ENCODE measurements around the gene RNF141.

RNF141 gene

DNA sequence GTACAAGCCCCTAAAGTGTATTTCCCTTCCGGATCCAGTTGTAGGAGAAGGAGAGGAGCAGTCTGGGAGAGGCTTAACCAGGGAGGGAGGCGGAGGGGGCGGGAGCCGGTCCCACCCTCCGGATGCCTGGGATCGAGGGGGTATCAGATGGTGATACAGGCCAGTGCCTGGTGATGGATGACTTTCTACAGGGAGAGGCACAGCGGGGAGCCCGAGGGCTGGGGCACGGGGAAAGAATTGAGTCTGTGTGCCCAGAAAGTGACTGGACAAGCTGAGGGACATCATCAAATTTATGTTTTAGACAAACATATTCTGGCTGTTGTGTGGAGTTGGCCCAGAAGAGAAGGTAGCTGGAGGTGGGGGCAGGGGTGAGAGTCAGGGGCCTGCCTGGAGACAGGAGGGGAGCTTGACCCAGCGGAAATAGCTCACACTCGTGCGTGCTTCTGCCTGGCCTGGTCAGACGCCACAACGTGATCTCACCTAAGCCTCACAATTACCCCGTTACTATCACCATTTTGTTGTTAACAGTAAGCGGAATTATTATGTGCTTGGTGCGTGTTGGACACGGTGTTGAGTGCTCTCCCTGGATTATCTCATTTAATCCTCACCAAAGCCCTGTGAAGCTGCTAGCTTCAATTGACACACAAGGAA is 43.5 kb downstream of the RNF141 start:
- DNase-seq, result no peak

DNA sequence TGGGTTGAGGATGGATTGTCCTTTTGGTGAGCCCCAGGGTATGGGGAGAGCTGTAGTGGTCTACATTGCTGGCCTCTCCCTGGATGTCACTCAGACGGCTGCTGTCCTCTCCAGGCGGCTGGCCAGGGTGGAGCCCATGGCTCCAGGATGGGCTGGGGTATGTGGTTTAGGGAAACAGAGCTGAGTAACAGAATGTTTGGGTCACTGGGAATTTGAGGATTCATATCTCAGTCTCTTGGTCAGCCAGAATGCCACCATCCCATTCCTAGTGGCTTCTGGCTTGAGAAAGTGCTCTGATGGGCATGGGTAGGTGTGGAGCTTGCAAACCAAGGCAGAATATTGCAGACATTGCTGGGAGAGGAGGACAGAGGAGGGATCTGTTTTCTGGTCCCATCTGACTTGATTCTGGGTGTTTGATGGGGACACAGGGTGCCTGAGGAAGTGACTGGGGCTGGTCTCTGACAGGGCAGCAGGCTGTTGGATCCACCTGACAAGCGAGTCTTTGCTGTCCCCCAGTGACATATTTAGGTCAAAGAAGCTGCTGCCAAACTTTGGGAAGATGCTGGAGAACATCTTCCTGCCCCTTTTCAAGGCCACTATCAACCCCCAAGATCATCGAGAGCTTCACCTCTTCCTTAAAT is 44.6 kb downstream of the RNF141 start:
- DNase-seq, result no peak

DNA sequence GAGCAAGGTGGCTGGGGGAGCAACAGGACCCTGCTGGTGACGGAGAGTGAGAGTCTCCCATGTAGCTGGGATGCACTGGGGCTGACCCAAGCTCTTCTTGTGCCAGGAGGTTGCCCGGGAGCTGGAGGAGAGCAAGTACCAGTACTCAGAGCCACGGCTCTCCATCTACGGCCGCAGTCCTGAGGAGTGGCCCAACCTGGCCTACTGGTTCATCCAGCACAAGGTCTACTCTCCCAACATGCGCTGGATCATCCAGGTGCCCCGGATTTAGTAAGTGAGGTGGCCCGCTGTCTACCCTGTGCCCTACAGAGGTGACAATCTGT is 45.6 kb downstream of the RNF141 start:
- DNase-seq, result no peak

DNA sequence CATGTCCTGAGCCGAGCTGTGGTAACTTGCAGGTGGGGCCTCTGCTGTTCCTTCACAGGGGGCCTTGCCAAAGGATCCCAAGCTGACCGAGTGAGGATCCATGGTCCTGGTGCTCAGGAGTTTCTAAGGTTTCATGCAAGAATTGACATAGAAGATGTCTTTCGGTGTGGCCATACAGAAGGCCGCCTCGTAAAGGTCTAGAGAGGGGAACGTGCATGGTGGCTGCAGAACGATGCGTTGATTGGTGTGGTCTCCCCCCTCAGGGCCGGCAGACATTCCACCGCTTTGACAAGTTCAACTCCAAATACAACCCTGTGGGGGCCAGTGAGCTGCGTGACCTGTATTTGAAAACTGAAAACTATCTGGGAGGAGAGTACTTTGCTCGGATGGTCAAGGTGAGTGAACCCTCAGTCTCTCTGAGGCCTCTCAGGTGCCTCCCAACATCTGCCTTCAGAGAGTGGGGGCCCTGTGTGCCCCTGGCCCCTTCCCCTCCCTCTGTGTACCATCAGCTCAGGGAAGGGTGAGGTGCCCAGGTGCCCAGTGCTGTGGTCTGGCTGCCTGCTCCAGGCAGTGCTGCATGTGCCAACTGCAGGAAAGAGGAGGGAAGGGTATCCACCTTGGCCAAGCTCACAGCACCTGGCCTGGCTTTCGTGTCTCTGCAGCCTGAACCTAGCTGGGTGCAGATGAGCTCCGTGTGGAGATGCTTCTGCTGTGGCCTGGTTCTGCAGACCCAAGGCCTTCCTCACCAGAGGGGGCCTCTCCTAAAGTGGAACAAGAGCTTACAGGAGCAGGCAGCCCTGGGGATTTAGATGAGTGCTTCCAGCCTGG is 46.1 kb downstream of the RNF141 start:
- no peak for DNase-seq

DNA sequence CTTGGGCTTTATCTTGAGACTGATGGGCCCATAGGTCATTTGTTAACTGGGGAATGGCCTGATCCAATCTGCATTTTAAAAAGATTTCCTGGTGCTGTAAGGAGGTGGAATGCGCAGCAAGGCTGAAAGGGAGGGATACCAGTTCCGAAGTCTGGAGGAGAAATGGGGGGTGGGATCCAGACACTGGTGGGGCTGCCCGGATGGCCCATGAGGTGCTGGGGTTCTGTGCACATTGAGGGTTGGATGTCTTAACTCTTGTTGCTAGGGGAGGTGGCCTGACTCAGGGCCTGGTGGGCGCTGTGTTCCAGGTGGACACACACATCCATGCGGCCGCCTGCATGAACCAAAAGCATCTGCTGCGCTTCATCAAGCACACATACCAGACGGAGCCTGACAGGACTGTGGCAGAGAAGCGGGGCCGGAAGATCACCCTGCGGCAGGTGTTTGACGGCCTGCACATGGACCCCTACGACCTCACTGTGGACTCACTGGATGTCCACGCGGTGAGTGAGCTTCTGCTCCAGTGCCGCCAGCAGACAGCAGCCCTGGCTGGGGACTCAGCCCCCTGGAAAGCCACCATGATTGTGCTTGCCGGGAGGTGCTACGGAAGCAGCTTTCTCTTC is 47.8 kb downstream of the RNF141 start:
- DNase-seq, result no peak

DNA sequence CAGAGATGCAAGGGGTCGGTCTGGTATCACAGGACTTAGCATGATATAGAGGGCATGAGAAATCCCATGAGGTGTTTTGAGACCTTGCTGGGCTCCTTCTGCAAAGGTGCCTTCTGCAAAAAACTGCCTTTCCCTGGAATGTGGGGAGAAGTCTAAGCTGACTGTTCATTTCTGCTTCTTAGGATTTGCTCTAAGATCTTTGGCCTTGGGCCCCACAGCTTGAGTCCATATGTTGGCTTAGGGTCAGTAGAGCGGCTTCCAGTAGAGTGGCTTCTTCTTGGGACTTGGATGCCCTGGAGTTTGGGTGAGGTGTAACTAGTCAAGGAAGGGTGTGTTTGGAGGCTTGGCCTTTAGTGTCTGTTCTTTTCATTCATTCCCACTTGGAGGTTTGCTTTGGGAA is 48.9 kb downstream of the RNF141 start:
- no peak for DNase-seq

DNA sequence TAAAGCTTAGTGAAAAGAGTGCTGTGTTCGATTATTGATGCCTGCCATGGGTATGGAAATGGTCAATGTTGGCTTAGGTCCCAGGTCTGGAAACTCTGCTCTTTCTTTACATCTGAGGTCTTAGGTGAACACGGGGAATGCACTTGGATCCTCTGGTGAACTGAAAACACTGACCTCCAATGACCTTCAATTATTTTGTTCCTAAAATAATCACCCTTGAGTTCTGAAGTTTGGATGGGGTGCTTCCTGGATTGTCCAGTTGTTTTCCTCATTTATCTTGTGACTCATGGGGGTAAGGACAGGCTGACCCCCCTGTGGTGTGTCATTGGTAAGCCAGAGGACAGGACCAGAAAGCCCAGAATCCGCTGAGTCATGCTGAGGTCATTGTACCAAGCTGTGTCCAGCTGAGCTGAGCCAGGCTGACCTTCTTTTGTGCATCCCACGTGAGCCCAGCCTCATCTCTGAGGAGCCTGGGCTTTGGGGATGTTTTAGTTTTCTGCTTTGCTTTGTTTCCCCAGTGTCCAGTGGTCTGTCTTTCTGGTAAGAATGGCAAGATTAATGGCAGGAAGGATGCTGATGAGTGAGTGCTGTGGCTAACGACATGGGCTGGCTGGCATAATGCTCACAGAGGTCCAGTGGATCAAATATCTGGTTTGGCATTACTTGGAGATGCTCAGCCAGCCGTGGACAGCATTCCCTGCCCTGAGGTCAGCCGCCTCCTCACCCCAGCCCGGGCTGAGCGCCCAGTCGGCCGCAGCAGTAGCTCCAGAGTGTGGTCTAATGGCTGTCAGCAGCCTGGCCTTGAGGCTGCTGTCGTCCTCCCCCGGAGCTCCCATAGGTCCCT is 50.4 kb downstream of the RNF141 start:
- no peak for DNase-seq

DNA sequence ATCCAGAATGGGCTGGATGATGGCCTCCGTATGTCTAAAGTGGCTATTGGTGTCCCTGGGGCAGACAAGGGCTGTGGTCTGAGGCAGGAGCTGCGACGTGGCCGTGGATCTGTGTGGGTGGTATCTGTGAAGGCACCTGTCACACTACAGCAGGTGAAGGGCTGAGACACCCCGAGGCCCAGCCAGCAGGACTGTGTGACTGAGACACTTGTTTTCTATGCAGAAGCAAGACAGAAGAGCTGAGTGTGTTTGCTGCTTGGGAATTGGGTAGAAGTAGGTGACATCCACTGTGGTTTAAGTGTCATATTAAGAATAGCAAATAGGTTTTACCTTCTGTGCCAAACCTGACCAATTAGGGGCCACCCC is 51.0 kb downstream of the RNF141 start:
- no peak for DNase-seq

DNA sequence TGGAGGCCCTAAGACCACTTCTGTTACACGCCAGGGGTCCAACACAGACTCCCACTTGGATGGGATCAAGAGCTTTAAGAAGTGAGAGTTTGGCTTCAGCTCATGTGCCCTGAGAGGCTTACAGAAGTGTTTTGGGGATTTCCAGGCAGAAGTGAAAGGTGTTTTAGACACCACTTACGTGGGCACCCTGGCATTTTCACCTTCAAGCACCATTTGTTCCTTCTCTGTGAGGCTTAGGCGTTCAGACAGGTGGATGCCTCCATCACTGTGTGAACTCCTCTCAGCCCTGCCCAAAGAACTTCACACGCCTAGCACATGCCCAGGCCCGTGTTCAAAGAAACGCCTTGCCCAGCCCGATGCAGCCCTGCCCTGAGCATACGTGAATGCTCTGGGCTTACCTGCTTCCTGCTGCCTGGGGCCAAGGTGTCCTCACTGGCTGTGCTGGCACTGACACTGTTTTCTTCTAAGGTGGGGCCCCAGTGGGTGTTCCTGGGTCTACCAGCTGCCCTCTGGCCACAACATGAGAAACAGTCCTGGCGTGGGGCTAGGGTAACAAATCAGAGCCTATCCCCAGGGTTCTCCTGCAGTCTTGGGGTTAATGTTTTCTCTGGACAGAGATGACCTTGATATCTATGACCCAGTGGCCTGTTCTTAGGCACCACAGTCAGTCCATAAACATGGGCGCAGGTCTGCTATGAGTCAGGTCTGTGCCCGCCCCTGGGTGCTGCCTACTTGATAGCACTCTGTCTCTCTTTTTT is 51.9 kb downstream of the RNF141 start:
- DNase-seq, result no peak

DNA sequence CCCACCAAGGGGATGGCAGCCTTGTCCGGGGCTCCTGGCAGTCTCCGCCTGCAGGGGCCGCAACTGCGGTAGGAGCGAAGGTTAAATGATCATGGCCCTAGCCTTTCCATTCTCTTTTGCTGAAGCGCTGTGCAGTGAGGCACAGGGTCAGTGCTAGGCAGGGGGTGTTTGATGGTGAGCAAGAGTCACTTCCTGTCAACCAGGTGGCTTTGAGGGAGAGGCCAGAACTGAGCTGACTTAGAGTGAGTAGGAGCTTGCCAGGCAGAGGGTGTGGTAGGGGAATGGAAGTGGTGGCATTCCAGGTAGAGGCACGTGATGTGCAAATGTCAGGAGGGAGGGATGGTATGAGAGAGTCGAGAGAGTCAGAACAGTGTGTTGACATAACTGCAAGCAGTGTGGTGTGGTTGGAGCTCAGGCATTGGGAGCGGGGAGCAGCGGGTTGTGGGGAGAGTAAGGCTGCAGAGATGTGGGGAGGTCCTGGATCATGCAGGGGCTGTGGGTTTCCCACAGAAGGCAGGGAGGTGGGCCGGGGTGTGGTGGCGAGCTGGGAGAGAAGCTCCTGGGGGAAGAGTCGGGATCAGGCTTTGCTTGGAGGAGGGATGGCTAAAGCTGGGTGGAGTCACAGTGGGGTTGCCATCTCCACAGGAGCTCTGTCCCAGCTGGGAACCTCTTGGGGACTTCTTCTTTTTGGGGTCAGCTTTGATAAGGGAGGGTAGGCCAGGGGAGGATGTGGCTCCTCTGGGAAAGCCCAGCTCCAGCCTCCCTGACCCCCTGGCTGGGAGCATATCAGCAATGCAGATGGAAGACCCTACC is 52.7 kb downstream of the RNF141 start:
- no peak for DNase-seq

DNA sequence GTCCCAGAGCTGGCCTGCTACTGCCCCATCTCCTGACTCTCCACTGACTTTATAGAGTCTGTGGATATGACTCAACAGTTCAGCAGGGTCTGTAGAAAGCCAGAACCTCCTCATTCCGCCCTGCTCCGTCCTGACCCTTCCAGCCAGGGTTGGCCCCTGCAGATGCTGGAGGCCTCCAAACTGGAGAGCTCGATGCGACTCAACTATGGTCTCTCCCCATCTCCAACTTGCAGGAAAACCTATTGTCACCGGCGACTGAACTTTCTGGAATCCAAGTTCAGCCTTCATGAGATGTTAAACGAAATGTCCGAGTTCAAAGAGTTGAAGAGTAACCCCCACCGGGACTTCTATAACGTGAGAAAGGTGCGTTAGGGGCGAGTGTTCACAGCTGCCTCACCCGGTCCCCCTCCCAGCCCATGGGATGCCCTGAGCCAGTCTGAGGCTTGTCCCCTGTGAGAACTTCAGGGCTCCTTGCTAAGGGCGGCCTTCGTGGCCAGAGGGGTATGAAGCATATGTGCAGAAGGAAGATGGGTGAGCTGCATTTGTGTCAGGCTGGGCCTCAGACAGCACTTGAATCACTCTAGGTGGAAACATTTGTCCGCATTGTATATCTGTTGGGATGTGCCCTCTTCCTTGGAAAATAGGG is 53.9 kb downstream of the RNF141 start:
- no peak for DNase-seq

DNA sequence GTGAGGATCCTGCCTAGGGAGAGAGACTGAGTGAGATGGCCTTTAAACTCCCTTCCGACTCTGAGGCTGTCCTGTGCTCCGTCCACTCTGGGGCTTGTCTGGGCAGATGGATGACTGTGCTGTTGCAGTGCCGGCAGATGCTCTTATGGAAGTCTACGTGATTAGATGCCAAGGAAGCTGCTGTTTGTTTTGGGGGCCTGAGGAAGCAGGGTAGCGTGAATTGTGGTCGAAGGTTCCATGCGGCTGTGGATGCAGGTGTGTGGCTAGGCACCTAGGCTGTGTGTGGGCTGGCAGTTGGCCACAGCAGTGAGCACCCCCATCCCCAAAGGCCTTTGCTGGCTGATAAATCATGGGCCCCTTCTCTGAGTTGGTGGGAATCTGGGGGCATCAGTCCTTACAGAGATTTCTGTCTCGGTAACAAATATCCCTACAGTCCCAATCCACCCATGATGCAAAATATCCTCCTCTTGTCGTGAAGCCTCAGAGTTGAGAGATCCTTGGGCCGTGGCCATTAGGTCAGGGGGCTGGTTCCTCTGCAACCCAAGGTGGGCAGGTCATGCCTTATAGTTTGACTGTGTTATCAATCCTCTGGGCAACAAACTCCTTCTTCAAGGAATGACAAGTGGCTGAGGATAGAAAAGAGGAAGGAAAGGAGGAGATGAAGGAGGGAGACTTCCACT is 54.7 kb downstream of the RNF141 start:
- no peak for DNase-seq

DNA sequence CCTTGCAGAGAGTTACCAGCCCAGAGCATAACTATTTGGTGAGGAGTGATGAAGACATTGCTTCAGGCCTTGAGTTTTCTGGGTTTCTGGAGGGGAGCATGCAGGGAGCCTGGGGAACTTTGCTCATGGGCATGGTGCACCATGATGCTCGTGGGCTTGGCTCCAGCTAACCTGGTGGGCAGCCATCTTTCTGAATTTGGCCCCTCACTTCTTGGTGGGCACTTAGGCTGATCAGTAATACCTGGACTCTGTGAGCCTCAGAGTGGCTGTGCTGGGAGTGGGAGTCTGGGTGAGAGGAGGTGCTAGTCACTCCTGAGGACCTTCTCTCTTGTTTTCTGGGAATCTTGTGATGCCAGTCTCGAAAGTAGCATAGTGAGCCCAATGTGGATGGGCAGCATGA is 55.3 kb downstream of the RNF141 start:
- DNase-seq, result no peak

DNA sequence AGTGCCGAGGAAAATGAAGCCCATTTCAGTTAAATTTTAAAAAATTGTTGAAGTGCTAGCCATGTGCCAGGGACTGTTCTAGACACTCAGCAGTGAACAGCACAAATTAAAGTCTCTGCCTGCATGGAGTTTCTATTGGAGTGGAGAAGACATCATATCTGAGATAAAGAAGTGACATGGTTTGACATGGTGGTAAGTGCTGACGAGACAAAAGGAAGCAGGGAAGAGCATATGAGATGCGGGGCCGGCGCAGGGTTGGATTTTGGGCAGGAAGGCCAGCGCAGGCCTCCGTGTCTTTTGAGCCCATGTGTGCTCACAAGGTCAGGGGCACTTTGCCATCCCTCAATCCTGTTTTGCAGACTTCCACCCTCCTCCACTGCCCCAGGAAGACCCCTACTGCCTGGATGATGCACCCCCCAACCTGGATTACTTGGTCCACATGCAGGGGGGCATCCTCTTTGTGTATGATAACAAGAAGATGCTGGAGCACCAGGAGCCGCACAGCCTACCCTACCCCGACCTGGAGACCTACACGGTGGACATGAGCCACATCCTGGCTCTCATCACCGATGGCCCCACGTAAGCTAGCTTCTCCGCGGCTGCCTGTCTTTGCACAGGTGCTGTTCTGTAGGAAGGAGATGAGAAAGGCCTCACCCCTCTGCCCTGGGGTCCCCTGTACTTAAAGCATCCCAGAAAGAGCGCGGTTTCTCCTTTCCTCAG is 56.4 kb downstream of the RNF141 start:
- DNase-seq, result no peak

DNA sequence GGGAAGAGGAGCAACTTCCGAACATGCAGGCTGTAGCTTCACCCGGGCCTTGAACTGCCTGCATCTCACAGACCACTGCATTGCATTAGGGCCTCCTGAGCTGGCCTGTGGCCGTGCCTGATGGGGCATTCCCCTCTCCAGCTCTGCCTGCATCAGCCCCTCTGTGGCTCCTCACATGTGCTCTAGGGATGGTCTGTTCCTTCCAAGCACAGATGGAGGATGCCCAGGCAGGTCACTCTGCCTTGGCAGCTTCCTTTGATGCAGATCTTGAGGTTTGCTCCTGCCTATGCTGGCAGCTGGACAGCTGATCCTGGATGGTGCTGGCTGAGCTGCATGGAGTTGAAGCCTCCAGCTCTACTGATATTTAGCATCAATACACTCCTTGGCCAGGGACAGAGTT is 57.4 kb downstream of the RNF141 start:
- DNase-seq, result no peak

DNA sequence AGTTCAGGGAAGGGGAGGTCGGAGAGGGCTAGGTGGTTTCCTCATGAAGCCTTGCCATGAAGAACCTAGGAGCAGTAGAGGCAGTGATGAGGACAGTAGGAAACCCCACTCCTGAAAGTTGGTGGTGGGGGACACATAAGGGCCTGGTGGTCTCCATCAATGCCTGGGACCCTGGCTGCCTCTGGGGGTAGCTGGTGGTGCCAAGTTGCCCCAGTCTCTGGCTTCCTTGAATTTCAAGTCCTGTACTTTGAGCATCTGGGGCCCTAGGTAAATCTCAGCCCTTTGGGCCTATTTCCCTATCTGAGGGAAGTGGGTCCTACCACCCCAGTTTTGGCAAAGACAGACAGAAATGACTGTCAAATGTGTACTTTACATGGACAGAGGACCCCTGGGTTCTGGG is 57.8 kb downstream of the RNF141 start:
- no peak for DNase-seq

DNA sequence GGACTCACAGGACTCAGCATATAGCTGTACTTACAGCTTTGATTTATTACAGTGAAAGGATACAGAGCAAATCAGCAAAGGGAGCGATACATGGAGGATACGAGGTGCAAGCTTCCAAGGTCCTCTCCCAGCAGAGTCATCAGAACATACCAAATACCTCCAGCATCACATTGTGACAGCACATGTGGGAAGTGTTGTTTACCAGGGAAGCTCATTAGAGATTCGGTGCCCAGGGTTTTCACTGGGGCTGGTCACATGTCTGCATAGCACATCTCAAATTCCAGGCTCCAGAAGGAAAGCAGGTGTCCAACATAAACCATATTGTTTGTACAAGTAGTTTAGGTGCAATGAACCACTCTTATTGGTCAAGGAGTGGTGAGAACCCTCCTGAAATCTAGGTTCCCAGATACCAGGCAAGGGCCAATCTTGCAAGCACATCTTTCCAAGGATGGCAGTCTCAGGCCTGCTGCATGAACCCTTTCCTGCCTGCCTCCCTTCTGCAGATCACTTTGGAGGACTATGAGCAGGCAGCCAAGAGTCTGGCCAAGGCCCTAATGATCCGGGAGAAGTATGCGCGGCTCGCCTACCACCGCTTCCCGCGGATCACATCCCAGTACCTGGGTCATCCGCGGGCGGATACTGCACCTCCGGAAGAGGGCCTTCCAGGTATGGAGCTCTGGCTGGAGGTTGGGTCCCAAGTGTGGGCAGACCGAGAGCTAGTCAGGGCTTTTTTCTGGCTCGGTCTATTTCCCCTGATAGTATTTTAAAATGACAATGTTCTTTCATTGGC is 59.2 kb downstream of the RNF141 start:
- no peak for DNase-seq

DNA sequence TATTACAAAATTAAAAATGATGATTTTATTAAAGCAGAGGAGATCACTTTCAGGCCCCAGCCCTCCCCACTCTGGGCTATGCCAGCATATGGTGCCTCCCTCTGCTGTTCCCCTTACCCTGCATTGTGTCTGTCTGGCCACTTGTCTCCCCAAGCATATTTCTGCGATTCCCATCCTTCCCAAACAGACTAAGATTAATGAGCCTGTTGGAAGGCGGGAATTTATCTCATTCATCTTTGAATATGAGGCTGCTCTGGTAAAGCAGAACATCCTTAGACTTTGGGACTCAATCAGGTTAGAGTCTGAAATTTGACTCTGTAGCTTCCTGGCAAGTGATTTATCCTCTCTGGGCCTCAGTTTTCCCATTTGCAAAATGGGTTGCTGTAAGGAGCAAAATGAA is 60.2 kb downstream of the RNF141 start:
- DNase-seq, result no peak

DNA sequence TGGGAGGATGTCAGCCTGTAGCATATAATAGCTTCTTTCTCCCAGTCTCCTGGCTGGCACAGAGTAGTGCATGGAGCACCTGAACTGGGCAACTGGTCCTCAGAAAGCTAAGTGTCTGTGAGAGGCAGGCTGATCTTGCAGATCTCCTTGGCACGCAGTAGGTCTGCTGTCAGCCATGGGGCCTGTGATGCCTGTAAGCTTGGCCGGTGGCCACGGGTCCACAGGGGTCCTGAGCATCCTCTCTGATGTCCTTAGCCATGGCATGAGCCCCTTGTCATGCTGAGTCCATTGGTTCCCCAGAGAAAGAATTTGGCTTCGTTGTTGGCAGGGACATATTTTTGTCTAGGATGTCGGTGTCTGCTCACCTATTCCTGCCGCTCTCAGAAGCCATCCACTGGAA is 61.0 kb downstream of the RNF141 start:
- no peak for DNase-seq

Data from NCI-H524 treated with DMSO at 0.1 percent for 48 hours (cell line).